Activated CD4-positive, alpha-beta T cell treated with anti-CD3 and anti-CD28 coated beads, Interleukin-2, amount 10 ng/mL, durations not matched to agents 7 days and 5 days (primary cell): Measurements from ENCODE around the gene NEU1. TPM values are rescaled to one million over a fixed set of nuclear protein-coding genes. Genes with fewer than 3 reads are reported as not detected.
"Not testable (repeated sequence)": the region's sequence is repeated elsewhere in the genome, so short reads cannot be mapped to it uniquely, and the experiment has no call there.

Experiments used
- CTCF ChIA-PET: fragments of 350-600 bp; sonication (Branson Sonifier 250); formaldehyde crosslinking; loops from one replicate; lab custom pipeline; 2021; ENCODE audit warnings: antibody characterized with exemption; lab: Charles Lee
- POLR2A ChIA-PET: fragments of 350-600 bp; sonication (Branson Sonifier 250); formaldehyde crosslinking; loops from one replicate; lab custom pipeline; 2021; ENCODE audit warnings: antibody characterized with exemption; lab: Charles Lee
- DNase-seq: peaks from one replicate; pipeline ENCODE4 v3.0.0-alpha.2; 2020
- H3K27ac Mint-ChIP-seq: one replicate; pipeline ENCODE4 v1.8.0; 2021; ENCODE audit warnings: mild to moderate bottlenecking, moderate library complexity, mixed read lengths
- H3K27me3 Mint-ChIP-seq: one replicate; pipeline ENCODE4 v1.8.0; 2021; ENCODE audit warnings: mixed read lengths
- H3K36me3 Mint-ChIP-seq: one replicate; pipeline ENCODE4 v1.8.0; 2021; ENCODE audit warnings: low read depth, mixed read lengths
- H3K4me1 Mint-ChIP-seq: one replicate; pipeline ENCODE4 v1.8.0; 2021; ENCODE audit warnings: mixed read lengths
- H3K4me3 Mint-ChIP-seq: one replicate; pipeline ENCODE4 v1.8.0; 2021; ENCODE audit warnings: mild to moderate bottlenecking, moderate library complexity, mixed read lengths
- H3K9me3 Mint-ChIP-seq: one replicate; pipeline ENCODE4 v1.8.0; 2021; ENCODE audit warnings: mixed read lengths
- total RNA-seq, 2 experiments: library from RNA; stranded (reverse); gene quantifications; one replicate each; pipeline ENCODE4 v1.2.3, GENCODE V29; 2021

NEU1 gene
- total RNA-seq, 2 experiments from 2014 or later, result 16.7 to 17.0 TPM

DNA sequence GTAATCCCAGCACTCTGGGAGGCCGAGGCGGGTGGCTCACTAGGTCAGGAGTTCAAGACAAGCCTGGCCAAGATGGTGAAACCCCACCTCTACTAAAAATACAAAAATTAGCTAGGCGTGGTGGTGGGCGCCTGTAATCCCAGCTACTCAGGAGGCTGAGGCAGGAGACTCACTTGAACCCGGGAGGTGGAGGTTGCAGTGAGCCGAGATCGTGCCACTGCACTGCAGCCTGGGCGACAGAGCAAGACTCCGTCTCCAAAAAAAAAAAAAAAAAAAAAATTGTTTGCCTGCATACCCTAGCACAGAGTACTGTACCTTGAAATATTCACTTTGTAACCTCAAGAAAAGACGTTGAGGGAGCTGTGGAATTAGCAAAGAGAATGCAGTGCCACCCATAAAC lies 42.2 kb downstream of the NEU1 start:
- H3K27ac Mint-ChIP-seq, H3K36me3 Mint-ChIP-seq, H3K27me3 Mint-ChIP-seq, H3K9me3 Mint-ChIP-seq, H3K4me3 Mint-ChIP-seq, DNase-seq: not testable (repeated sequence)
- POLR2A ChIA-PET, result interaction anchor here (0.7 to 0.8 kb wide), 2 partner anchors 14 to 1801 kb away, joined by 3 to 7 read pairs; no protein-coding TSS in a partner anchor
- peaks cover 56% of the 10 kb centered on the region for H3K4me1 Mint-ChIP-seq
- CTCF ChIA-PET, result interaction anchor here (0.6 to 1.5 kb wide), 6 partner anchors 10 to 109 kb away, joined by 3 to 6 read pairs (median 4); no protein-coding TSS in a partner anchor

- Mint-ChIP-seq H3K36me3 (peaks cover 10% of the 10 kb centered on the region), H3K9me3 (no peaks in the 10 kb centered on the region), H3K4me3 (peak overlapping the region; percentile 38), H3K27me3 (no peaks in the 10 kb centered on the region), H3K4me1 (peaks cover 52% of the 10 kb centered on the region), H3K27ac (peak overlapping the region; percentile 72)
- ChIA-PET POLR2A (interaction anchor here (0.8 kb wide), 1 partner anchor 14 kb away, joined by 3 read pairs; no protein-coding TSS in a partner anchor), CTCF (interaction anchor here (0.6 to 1.5 kb wide), 7 partner anchors 11 to 311 kb away, joined by 3 to 6 read pairs (median 3); partner anchors contain the start of gene FKBPL)
- DNase-seq, result no peak
These were observed 42.7 kb downstream of the NEU1 start for GRCh38 chr6:31819871-31820299.

DNA sequence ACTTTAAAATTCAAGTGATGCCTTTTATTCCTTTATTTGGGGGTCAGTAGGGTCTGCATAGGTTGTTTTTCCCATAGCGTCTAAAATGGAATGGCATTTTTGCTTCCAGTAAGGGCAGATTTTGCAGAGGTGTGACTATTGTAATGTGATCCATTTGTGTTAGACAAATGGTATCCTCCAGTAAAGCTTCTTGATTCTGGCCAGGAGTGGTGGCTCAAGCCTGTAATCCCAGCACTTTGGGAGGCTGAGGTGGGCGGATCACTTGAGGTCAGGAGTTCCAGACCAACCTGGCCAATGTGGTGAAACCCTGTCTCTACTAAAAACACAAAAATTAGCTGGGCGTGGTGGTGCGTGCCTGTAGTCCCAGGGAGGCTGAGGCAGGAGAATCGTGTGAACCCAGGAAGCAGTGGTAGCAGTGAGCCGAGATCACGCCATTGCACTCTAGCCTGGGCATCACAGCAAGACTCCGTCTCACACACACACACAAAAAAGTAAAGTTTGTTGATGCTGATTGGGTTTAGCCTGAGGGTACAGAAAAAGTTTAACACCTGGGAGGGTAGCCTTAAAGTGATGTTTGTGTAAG lies 44.6 kb downstream of the NEU1 start:
- H3K9me3 Mint-ChIP-seq, DNase-seq, POLR2A ChIA-PET, H3K27me3 Mint-ChIP-seq: not testable (repeated sequence)
- Mint-ChIP-seq H3K4me1 (peaks cover 53% of the 10 kb centered on the region), H3K27ac (peak overlapping the region; percentile 94), H3K4me3 (peak overlapping the region; percentile 91), H3K36me3 (peaks cover 12% of the 10 kb centered on the region)
- CTCF ChIA-PET, result interaction anchor here (1.0 kb wide), 1 partner anchor 22 kb away, joined by 5 read pairs; the partner anchor contains the start of gene VARS1

GRCh38 chr6:31817133-31817928 lies 45.3 kb downstream of the NEU1 start:
- Mint-ChIP-seq H3K4me3 (peak overlapping the region; percentile 91), H3K36me3 (peaks cover 12% of the 10 kb centered on the region), H3K4me1 (peaks cover 53% of the 10 kb centered on the region), H3K27ac (peak overlapping the region; percentile 94)
- POLR2A ChIA-PET, H3K27me3 Mint-ChIP-seq, DNase-seq, H3K9me3 Mint-ChIP-seq: not testable (repeated sequence)
- CTCF ChIA-PET, result interaction anchor here (1.0 kb wide), 1 partner anchor 22 kb away, joined by 5 read pairs; the partner anchor contains the start of gene VARS1

DNA sequence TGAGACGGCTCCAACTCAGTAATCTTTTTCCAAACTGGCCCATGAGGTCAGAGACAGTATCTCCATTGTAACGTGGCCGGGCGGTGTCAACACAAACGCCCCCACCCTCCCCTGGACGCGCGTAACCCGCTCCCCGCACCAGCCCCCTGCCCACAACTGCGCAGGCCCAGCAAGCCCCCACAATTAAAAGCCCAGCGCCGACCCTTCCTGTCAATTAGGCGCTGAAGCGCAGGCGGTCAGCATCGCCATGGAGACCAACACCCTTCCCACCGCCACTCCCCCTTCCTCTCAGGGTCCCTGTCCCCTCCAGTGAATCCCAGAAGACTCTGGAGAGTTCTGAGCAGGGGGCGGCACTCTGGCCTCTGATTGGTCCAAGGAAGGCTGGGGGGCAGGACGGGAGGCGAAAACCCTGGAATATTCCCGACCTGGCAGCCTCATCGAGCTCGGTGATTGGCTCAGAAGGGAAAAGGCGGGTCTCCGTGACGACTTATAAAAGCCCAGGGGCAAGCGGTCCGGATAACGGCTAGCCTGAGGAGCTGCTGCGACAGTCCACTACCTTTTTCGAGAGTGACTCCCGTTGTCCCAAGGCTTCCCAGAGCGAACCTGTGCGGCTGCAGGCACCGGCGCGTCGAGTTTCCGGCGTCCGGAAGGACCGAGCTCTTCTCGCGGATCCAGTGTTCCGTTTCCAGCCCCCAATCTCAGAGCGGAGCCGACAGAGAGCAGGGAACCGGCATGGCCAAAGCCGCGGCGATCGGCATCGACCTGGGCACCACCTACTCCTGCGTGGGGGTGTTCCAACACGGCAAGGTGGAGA lies 47.4 kb downstream of the NEU1 start, which contains the start of the genes HSPA1A and HSPA1L:
Gene HSPA1A, plus strand, starts transcription at position 519 of the 814 bp plus-strand sequence. Its CDS starts 214 bp downstream, at position 733.
Gene HSPA1L, minus strand, starts transcription at position 259 of the 814 bp plus-strand sequence. CDS start 3,311 bp downstream, outside the sequence.
- Mint-ChIP-seq H3K4me1 (peaks cover 50% of the 10 kb centered on the region), H3K4me3 (peak within 1 kb of the TSS; percentile 93), H3K36me3 (peaks cover 22% of the 10 kb centered on the region), H3K27ac (peak within 1 kb of the TSS; percentile 92), H3K9me3 (no peaks in the 10 kb centered on the region), H3K27me3 (no peaks in the 10 kb centered on the region)
- ChIA-PET CTCF (interaction anchor here (0.6 to 1.9 kb wide), 7 partner anchors 9 to 85 kb away, joined by 3 to 9 read pairs (median 3); partner anchors contain the start of gene LSM2), POLR2A (interaction anchor here (0.5 to 1.2 kb wide), 4 partner anchors 8 to 103 kb away, joined by 3 to 5 read pairs (median 4); partner anchors contain the start of genes LSM2 and VARS1)
- DNase-seq, result peak; percentile 71

DNA sequence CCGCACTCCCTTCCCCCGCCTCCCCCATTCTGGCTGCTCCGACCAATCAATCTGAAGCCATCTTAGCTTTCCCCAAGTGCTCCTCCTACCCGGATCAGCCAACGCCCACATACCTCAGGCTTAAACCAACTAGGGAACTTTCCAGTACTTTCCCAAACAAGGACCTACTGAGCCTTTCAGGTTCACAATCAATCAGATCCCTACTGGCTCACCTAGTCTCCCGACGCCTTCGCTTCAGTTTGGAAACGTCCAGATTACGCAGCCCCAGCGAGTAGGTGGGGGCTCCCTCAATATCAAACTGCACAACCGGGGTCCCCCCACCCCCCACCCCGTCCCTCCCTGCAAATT lies 48.0 kb downstream of the NEU1 start:
- Mint-ChIP-seq H3K27ac (peak overlapping the region; percentile 92), H3K4me1 (peaks cover 46% of the 10 kb centered on the region), H3K9me3 (no peaks in the 10 kb centered on the region), H3K4me3 (peak overlapping the region; percentile 93), H3K36me3 (peaks cover 24% of the 10 kb centered on the region), H3K27me3 (no peaks in the 10 kb centered on the region)
- CTCF ChIA-PET, result interaction anchor here (1.1 to 1.9 kb wide), 5 partner anchors 8 to 76 kb away, joined by 3 to 9 read pairs (median 4); partner anchors contain the start of gene LSM2
- DNase-seq, result peak; percentile 82
- POLR2A ChIA-PET, result interaction anchor here (0.5 to 1.2 kb wide), 4 partner anchors 8 to 104 kb away, joined by 3 to 5 read pairs (median 4); partner anchors contain the start of genes LSM2 and VARS1

DNA sequence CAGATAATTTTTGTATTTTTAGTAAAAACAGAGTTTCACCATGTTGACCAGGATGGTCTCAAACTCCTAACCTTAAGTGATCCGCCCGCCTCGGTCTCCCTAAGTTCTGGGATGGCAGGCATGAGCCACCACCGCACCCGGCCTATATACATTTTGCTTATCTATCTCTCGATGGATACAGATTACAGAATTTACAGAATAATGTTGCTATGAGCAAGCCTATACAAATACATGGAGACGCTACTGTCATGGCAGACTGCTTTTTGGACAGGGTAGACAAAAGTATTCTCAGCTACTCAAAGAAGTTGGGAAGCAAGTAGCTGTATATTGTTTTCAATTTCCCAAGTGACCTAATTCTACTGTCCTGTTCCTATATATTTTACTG lies 49.2 kb downstream of the NEU1 start:
- ChIA-PET POLR2A (no interaction called here), CTCF (interaction anchor here (1.1 to 1.5 kb wide), 4 partner anchors 8 to 14 kb away, joined by 3 to 6 read pairs (median 4); no protein-coding TSS in a partner anchor)
- H3K4me1 Mint-ChIP-seq, result peaks cover 40% of the 10 kb centered on the region
- H3K36me3 Mint-ChIP-seq, result peaks cover 24% of the 10 kb centered on the region
- DNase-seq, result no peak
- H3K27me3 Mint-ChIP-seq, result no peaks in the 10 kb centered on the region
- H3K4me3 Mint-ChIP-seq, result peak overlapping the region; percentile 93
- H3K9me3 Mint-ChIP-seq, result no peaks in the 10 kb centered on the region
- peak overlapping the region; percentile 85 for H3K27ac Mint-ChIP-seq

DNA sequence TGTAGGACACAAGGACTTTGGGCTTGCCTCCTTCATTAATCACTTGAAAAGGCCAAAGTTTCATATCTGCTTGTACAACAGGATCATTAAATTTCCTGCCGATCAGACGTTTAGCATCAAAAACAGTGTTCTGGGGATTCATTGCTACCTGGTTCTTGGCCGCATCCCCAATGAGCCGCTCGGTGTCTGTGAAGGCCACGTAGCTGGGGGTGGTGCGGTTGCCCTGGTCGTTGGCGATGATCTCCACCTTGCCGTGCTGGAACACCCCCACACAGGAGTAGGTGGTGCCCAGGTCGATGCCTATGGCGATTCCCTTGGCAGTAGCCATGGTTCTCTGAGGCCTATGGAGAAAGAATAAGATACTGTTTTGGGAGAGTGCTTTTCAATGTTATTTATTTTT lies 51.0 kb downstream of the NEU1 start:
- no peak for DNase-seq
- Mint-ChIP-seq H3K27me3 (no peaks in the 10 kb centered on the region), H3K4me1 (peaks cover 33% of the 10 kb centered on the region), H3K36me3 (peaks cover 24% of the 10 kb centered on the region), H3K27ac (peak overlapping the region; percentile 85), H3K4me3 (no peak overlapping the region), H3K9me3 (no peaks in the 10 kb centered on the region)
- ChIA-PET CTCF (interaction anchor here (0.6 to 1.0 kb wide), 5 partner anchors 8 to 197 kb away, joined by 3 to 4 read pairs (median 3); partner anchors contain the start of gene AIF1), POLR2A (no interaction called here)

DNA sequence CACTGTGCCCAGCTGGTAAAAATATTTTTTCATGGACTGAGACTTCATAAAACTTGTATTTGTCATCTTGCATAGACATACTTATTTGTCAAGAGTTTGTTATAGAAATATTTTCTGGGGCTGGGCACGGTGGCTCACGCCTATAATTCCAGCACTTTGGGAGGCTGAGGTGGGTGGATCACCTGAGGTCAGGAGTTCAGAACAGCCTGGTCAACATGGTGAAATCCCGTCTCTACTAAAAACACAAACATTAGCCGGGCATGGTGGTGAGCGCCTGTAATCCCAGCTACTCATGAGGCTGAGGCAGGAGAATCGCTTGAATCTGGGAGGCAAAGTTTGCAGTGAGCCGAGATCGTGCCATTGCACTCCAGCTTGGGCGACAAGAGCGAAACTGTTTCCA lies 54.0 kb downstream of the NEU1 start:
- peaks cover 44% of the 10 kb centered on the region for H3K4me1 Mint-ChIP-seq
- CTCF ChIA-PET, result interaction anchor here (0.7 to 4.1 kb wide), 3 partner anchors 12 to 80 kb away, joined by 4 to 29 read pairs (median 5); partner anchors contain the start of gene VARS1

More for the DNA sequence above, 54.0 kb downstream of the NEU1 start:
- H3K27me3 Mint-ChIP-seq, H3K27ac Mint-ChIP-seq, POLR2A ChIA-PET, DNase-seq, H3K9me3 Mint-ChIP-seq, H3K4me3 Mint-ChIP-seq: not testable (repeated sequence)
- H3K36me3 Mint-ChIP-seq, result peaks cover 24% of the 10 kb centered on the region
